ENCODE measurements around the gene IFNA2. TPM values are rescaled to one million over a fixed set of nuclear protein-coding genes. Genes with fewer than 3 reads are reported as not detected.

IFNA2 gene
- total RNA-seq, 1 experiment from 2014 or later = not detected

- ChIA-PET CTCF (no interaction called here), POLR2A (ENCODE audit: unreplicated experiment) (no interaction called here)
- Histone ChIP-seq H3F3A (ENCODE audit: insufficient read depth, low read depth) (no peaks in the 10 kb centered on the region), H4K20me1 (ENCODE audit: insufficient read depth) (no peaks in the 10 kb centered on the region), H3K27ac (no peak overlapping the region), H3K36me3 (ENCODE audit: low read depth) (no peaks in the 10 kb centered on the region), H3K4me2 (no peak overlapping the region), H3K9me3 (ENCODE audit: insufficient read depth, low read depth) (no peaks in the 10 kb centered on the region), H3K4me3 (no peak overlapping the region), H3K79me2 (ENCODE audit: low read depth) (no peaks in the 10 kb centered on the region), H3K4me1 (replicated peaks; ENCODE audit: insufficient read depth) (no peaks in the 10 kb centered on the region), H3K27me3 (ENCODE audit: insufficient read depth, low read depth) (no peaks in the 10 kb centered on the region), H2AFZ (no peak overlapping the region), H3K9me2 (ENCODE audit: insufficient read depth) (no peaks in the 10 kb centered on the region)
- DNase-seq = no peak
- TF ChIP-seq EZH2 (IDR thresholded peaks at IDR 0.05; ENCODE audit: low read depth) (no peak), CTCF (conservative IDR thresholded peaks at IDR 0.05) (no peak)
- intact Hi-C loops (cut with micrococcal nuclease; ENCODE audit: unreplicated experiment) = no loop called here
- no TSS peak for BruUV-seq (replicated peaks)
Measured at GRCh38 chr9:21398955-21399489, 13.8 kb upstream of the IFNA2 start.

GRCh38 chr9:21395778-21396717, 10.8 kb upstream of the IFNA2 start:
- Histone ChIP-seq H3K27me3 (ENCODE audit: insufficient read depth, low read depth) (no peaks in the 10 kb centered on the region), H3K4me1 (replicated peaks; ENCODE audit: insufficient read depth) (no peaks in the 10 kb centered on the region), H3K4me3 (peak overlapping the region; percentile 71), H3K4me2 (peak overlapping the region; percentile 92), H3K27ac (no peak overlapping the region), H3K9me2 (ENCODE audit: insufficient read depth) (no peaks in the 10 kb centered on the region), H4K20me1 (ENCODE audit: insufficient read depth) (no peaks in the 10 kb centered on the region), H3K9me3 (ENCODE audit: insufficient read depth, low read depth) (no peaks in the 10 kb centered on the region), H3K36me3 (ENCODE audit: low read depth) (no peaks in the 10 kb centered on the region), H3K79me2 (ENCODE audit: low read depth) (no peaks in the 10 kb centered on the region), H2AFZ (peak overlapping the region; percentile 88), H3F3A (ENCODE audit: insufficient read depth, low read depth) (no peaks in the 10 kb centered on the region)
- ChIA-PET CTCF (interaction anchor here (0.5 to 1.3 kb wide), 7 partner anchors 10 to 1507 kb away, joined by 3 to 7 read pairs (median 4); no protein-coding TSS in a partner anchor), POLR2A (ENCODE audit: unreplicated experiment) (no interaction called here)
- TF ChIP-seq EZH2 (IDR thresholded peaks at IDR 0.05; ENCODE audit: low read depth) (no peak), CTCF (conservative IDR thresholded peaks at IDR 0.05) (peak; percentile 79)
- intact Hi-C loops (cut with micrococcal nuclease; ENCODE audit: unreplicated experiment) = no loop called here
- peak in 1 of 2 experiments; percentile 18 for DNase-seq
- no TSS peak for BruUV-seq (replicated peaks)

- DNase-seq = no peak
Measured at GRCh38 chr9:21392270-21392669, 7.1 kb upstream of the IFNA2 start.

More at GRCh38 chr9:21392270-21392669, 7.1 kb upstream of the IFNA2 start:
- Histone ChIP-seq H4K20me1 (ENCODE audit: insufficient read depth) (no peaks in the 10 kb centered on the region), H3K9me3 (ENCODE audit: insufficient read depth, low read depth) (no peaks in the 10 kb centered on the region), H3K4me1 (replicated peaks; ENCODE audit: insufficient read depth) (no peaks in the 10 kb centered on the region), H3K36me3 (ENCODE audit: low read depth) (no peaks in the 10 kb centered on the region), H3K79me2 (ENCODE audit: low read depth) (no peaks in the 10 kb centered on the region), H2AFZ (no peak overlapping the region), H3F3A (ENCODE audit: insufficient read depth, low read depth) (no peaks in the 10 kb centered on the region), H3K27me3 (ENCODE audit: insufficient read depth, low read depth) (no peaks in the 10 kb centered on the region), H3K9me2 (ENCODE audit: insufficient read depth) (no peaks in the 10 kb centered on the region), H3K4me2 (no peak overlapping the region), H3K27ac (no peak overlapping the region), H3K4me3 (no peak overlapping the region)
- intact Hi-C loops (cut with micrococcal nuclease; ENCODE audit: unreplicated experiment) = no loop called here
- TF ChIP-seq EZH2 (IDR thresholded peaks at IDR 0.05; ENCODE audit: low read depth) = no peak
- TF ChIP-seq CTCF (conservative IDR thresholded peaks at IDR 0.05) = peak; percentile 28; the same call in 1 of the 2 replicates
- BruUV-seq (replicated peaks) = no TSS peak
- ChIA-PET POLR2A (ENCODE audit: unreplicated experiment) (no interaction called here), CTCF (no interaction called here)
